Liver (tissue), 9 donors: Measurements from ENCODE around the gene WIPF1. TPM values are rescaled to one million over a fixed set of nuclear protein-coding genes. Genes with fewer than 3 reads are reported as not detected.

Source experiments
- DNase-seq: peaks from one replicate; pipeline ENCODE4 v3.0.0-alpha.2; 2017; ENCODE audit warnings: low spot score
- H3K27ac ChIP-seq, 2 donors: one replicate each; pipeline ENCODE4 v1.7.0; 2013; ENCODE audit warnings: inconsistent platforms in 2 of 2, low read length in 2 of 2, control low read depth in 1 of 2, low read depth in 1 of 2, mild to moderate bottlenecking in 1 of 2
- H3K27me3 ChIP-seq, 4 donors: one replicate each; pipeline versions ENCODE4 v1.6.1 to v1.7.0; 2013; ENCODE audit warnings: low read length in 3 of 4, inconsistent platforms in 1 of 4, mild to moderate bottlenecking in 1 of 4, moderate library complexity in 1 of 4; ENCODE audit not compliant: control insufficient read depth in 4 of 4, insufficient read depth in 4 of 4
- H3K36me3 ChIP-seq, 4 donors: one replicate each; pipeline versions ENCODE4 v1.6.1 to v1.7.0; 2013; ENCODE audit warnings: low read length in 3 of 4, mild to moderate bottlenecking in 3 of 4, low read depth in 1 of 4, moderate library complexity in 1 of 4; ENCODE audit not compliant: control insufficient read depth in 4 of 4, insufficient read depth in 3 of 4
- H3K4me1 ChIP-seq, 4 donors: one replicate each; pipeline versions ENCODE4 v1.6.1 to v1.7.0; 2013; ENCODE audit warnings: low read length in 3 of 4, mild to moderate bottlenecking in 3 of 4, moderate library complexity in 1 of 4; ENCODE audit not compliant: control insufficient read depth in 4 of 4, insufficient read depth in 4 of 4
- H3K4me3 ChIP-seq, 3 donors: one replicate each; pipeline versions ENCODE4 v1.6.1 to v1.7.0; 2013; ENCODE audit warnings: low read length in 3 of 3, control low read depth in 1 of 3, low read depth in 1 of 3, mild to moderate bottlenecking in 1 of 3
- H3K9ac ChIP-seq, 2 donors: one replicate each; pipeline ENCODE4 v1.7.0; 2013; ENCODE audit warnings: low read length in 2 of 2, mild to moderate bottlenecking in 2 of 2, moderate library complexity in 2 of 2, control low read depth in 1 of 2, low read depth in 1 of 2
- H3K9me3 ChIP-seq, 4 donors: one replicate each; pipeline versions ENCODE4 v1.6.1 to v1.7.0; 2013; ENCODE audit warnings: low read length in 3 of 4; ENCODE audit not compliant: control insufficient read depth in 4 of 4
- ATF3 ChIP-seq: IDR thresholded peaks from 2 replicates; pipeline ENCODE4 v1.6.1; 2016; ENCODE audit warnings: antibody characterized with exemption
- CTCF ChIP-seq: fragments of 150-350 bp; IDR thresholded peaks from 2 replicates; pipeline ENCODE4 v1.5.1; 2017; ENCODE audit warnings: improper control_type of control experiment, low read depth, low read length; ENCODE audit not compliant: missing input control
- EGR1 ChIP-seq, 2 donors: IDR thresholded peaks; 2 replicates each; pipeline ENCODE4 v1.6.1; 2016 to 2018; ENCODE audit warnings: antibody characterized with exemption in 2 of 2, low read depth in 2 of 2
- FOXA1 ChIP-seq: IDR thresholded peaks from 2 replicates; pipeline ENCODE4 v1.6.1; 2016; ENCODE audit warnings: antibody characterized with exemption
- FOXA2 ChIP-seq: IDR thresholded peaks from 2 replicates; pipeline ENCODE4 v1.6.1; 2016; ENCODE audit warnings: antibody characterized with exemption
- GABPA ChIP-seq, 2 donors: IDR thresholded peaks in 1 of 2; conservative IDR thresholded peaks in 1 of 2; 2 replicates each; pipeline ENCODE4 v1.6.1; 2016; ENCODE audit warnings: antibody characterized with exemption in 2 of 2, mild to moderate bottlenecking in 1 of 2, moderate library complexity in 1 of 2
- HNF4A ChIP-seq, 2 donors: conservative IDR thresholded peaks; 2 replicates each; pipeline ENCODE4 v1.6.1; 2016; ENCODE audit warnings: antibody characterized with exemption in 2 of 2, mild to moderate bottlenecking in 2 of 2
- HNF4G ChIP-seq: IDR thresholded peaks from 2 replicates; pipeline ENCODE4 v1.6.1; 2016; ENCODE audit warnings: antibody characterized with exemption
- JUND ChIP-seq, 2 donors: IDR thresholded peaks; 2 replicates each; pipeline ENCODE4 v1.6.1; 2016; ENCODE audit warnings: antibody characterized with exemption in 2 of 2
- NR2F2 ChIP-seq: IDR thresholded peaks from 2 replicates; pipeline ENCODE4 v1.6.1; 2016; ENCODE audit warnings: antibody characterized with exemption
- RAD21 ChIP-seq, 2 donors: IDR thresholded peaks; 2 replicates each; pipeline ENCODE4 v1.6.1; 2016; ENCODE audit warnings: antibody characterized with exemption in 2 of 2, mild to moderate bottlenecking in 2 of 2
- RXRA ChIP-seq, 2 donors: IDR thresholded peaks; 2 replicates each; pipeline ENCODE4 v1.6.1; 2017 to 2018; ENCODE audit warnings: antibody characterized with exemption in 2 of 2, mild to moderate bottlenecking in 1 of 2
- SP1 ChIP-seq: IDR thresholded peaks from 2 replicates; pipeline ENCODE4 v1.6.1; 2018; ENCODE audit warnings: antibody characterized with exemption, mild to moderate bottlenecking
- TAF1 ChIP-seq: conservative IDR thresholded peaks from 2 replicates; pipeline ENCODE4 v1.6.1; 2016; ENCODE audit warnings: antibody characterized with exemption, mild to moderate bottlenecking
- YY1 ChIP-seq: IDR thresholded peaks from 2 replicates; pipeline ENCODE4 v1.6.1; 2016; ENCODE audit warnings: antibody characterized with exemption, mild to moderate bottlenecking
- WGBS: extraction: QIAGEN DNeasy Blood & Tissue Kit; methylation state at CpG from one replicate; pipeline ENCODE4 v1.1.7; 2013; 5-methylcytosine and 5-hydroxymethylcytosine counted together
- polyA plus RNA-seq, 2 donors: library from polyadenylated mRNA; stranded (reverse) in 1 of 2; unstranded in 1 of 2; fragments of 200-250 nt in 1 of 2; fragments of >200 nt in 1 of 2; fragmentation: Nextera tagmentation in 1 of 2; extraction: Ambion mirVana in 1 of 2; gene quantifications; one replicate each; pipeline versions ENCODE4 v1.2.1 to v1.2.3, GENCODE V29; 2013 to 2015
- total RNA-seq, 2 donors: library from RNA; depleted of rRNA; stranded (reverse); fragments of >200 nt; gene quantifications; one replicate each; pipeline ENCODE4 v1.2.3, GENCODE V29; 2014
- TF ChIP-seq, protein P1 (sequence below): IDR thresholded peaks from 2 replicates; pipeline ENCODE4 v1.6.1; 2016; ENCODE audit warnings: antibody characterized with exemption
- TF ChIP-seq, protein P2 (sequence below): IDR thresholded peaks from 2 replicates; pipeline ENCODE4 v1.6.1; 2016; ENCODE audit warnings: antibody characterized with exemption
- TF ChIP-seq, protein P3 (sequence below): IDR thresholded peaks from 2 replicates; pipeline ENCODE4 v1.6.1; 2016; ENCODE audit warnings: antibody characterized with exemption, mild to moderate bottlenecking
- donor health status: healthy.
- donor health status: healthy.
- donor health status: healthy.
- donor health status: healthy.
- donor health status: healthy.

WIPF1 gene
- total and polyA plus RNA-seq, 4 donors, result 4.7 to 7.7 (median 6.3) TPM

GRCh38 chr2:174585657-174586252, 11.8 kb downstream of the WIPF1 start:
- Histone ChIP-seq H3K27ac (no peak overlapping the region), H3K9me3 (no peaks in the 10 kb centered on the region), H3K36me3 (no peaks in the 10 kb centered on the region), H3K4me1 (peaks cover 0 to 15% (median 10%) of the 10 kb centered on the region in 4 donors), H3K27me3 (no peaks in the 10 kb centered on the region), H3K4me3 (no peak overlapping the region), H3K9ac (no peak overlapping the region)
- DNase-seq, result no peak
- 85% methylated on average over 9 of the region's 9 CpGs for WGBS
- no peak for TF ChIP-seq EGR1 (IDR thresholded peaks at IDR 0.05; ENCODE audit: low read depth in 2 of 2)
- no peak for TF ChIP-seq GABPA (IDR thresholded peaks at IDR 0.05 in 1 of 2, conservative IDR thresholded peaks at IDR 0.05 in 1 of 2)
- no peak for TF ChIP-seq TAF1
- no peak for TF ChIP-seq JUND (IDR thresholded peaks at IDR 0.05)
- no peak for TF ChIP-seq RXRA (IDR thresholded peaks at IDR 0.05)
- TF ChIP-seq RAD21 (IDR thresholded peaks at IDR 0.05), result no peak
- TF ChIP-seq CTCF, result no peak
- TF ChIP-seq NR2F2, result no peak
- no peak for TF ChIP-seq HNF4A (conservative IDR thresholded peaks at IDR 0.05)
- TF ChIP-seq FOXA1, result no peak
- TF ChIP-seq, protein P1, sequence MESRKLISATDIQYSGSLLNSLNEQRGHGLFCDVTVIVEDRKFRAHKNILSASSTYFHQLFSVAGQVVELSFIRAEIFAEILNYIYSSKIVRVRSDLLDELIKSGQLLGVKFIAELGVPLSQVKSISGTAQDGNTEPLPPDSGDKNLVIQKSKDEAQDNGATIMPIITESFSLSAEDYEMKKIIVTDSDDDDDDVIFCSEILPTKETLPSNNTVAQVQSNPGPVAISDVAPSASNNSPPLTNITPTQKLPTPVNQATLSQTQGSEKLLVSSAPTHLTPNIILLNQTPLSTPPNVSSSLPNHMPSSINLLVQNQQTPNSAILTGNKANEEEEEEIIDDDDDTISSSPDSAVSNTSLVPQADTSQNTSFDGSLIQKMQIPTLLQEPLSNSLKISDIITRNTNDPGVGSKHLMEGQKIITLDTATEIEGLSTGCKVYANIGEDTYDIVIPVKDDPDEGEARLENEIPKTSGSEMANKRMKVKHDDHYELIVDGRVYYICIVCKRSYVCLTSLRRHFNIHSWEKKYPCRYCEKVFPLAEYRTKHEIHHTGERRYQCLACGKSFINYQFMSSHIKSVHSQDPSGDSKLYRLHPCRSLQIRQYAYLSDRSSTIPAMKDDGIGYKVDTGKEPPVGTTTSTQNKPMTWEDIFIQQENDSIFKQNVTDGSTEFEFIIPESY, result no peak
- TF ChIP-seq YY1, result no peak
- TF ChIP-seq SP1, result no peak
- TF ChIP-seq, protein P2, sequence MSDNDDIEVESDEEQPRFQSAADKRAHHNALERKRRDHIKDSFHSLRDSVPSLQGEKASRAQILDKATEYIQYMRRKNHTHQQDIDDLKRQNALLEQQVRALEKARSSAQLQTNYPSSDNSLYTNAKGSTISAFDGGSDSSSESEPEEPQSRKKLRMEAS, result no peak
- TF ChIP-seq, protein P3, sequence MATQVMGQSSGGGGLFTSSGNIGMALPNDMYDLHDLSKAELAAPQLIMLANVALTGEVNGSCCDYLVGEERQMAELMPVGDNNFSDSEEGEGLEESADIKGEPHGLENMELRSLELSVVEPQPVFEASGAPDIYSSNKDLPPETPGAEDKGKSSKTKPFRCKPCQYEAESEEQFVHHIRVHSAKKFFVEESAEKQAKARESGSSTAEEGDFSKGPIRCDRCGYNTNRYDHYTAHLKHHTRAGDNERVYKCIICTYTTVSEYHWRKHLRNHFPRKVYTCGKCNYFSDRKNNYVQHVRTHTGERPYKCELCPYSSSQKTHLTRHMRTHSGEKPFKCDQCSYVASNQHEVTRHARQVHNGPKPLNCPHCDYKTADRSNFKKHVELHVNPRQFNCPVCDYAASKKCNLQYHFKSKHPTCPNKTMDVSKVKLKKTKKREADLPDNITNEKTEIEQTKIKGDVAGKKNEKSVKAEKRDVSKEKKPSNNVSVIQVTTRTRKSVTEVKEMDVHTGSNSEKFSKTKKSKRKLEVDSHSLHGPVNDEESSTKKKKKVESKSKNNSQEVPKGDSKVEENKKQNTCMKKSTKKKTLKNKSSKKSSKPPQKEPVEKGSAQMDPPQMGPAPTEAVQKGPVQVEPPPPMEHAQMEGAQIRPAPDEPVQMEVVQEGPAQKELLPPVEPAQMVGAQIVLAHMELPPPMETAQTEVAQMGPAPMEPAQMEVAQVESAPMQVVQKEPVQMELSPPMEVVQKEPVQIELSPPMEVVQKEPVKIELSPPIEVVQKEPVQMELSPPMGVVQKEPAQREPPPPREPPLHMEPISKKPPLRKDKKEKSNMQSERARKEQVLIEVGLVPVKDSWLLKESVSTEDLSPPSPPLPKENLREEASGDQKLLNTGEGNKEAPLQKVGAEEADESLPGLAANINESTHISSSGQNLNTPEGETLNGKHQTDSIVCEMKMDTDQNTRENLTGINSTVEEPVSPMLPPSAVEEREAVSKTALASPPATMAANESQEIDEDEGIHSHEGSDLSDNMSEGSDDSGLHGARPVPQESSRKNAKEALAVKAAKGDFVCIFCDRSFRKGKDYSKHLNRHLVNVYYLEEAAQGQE, result no peak
- TF ChIP-seq HNF4G, result no peak
- no peak for TF ChIP-seq FOXA2
- no peak for TF ChIP-seq ATF3
